ENCODE data around the gene SHCBP1L.
"Not testable (repeated sequence)": the region's sequence is repeated elsewhere in the genome, so short reads cannot be mapped to it uniquely, and the experiment has no call there.

SHCBP1L gene

GRCh38 chr1:182901946-182902345, 51.0 kb downstream of the SHCBP1L start:
- not testable (repeated sequence) for FAIRE-seq

GRCh38 chr1:182897696-182898095, 55.3 kb downstream of the SHCBP1L start:
- FAIRE-seq (no peak), DNase-seq (ENCODE audit: insufficient read length, low spot score) (no peak)

More at GRCh38 chr1:182901946-182902345, 51.0 kb downstream of the SHCBP1L start:
- not testable (repeated sequence) for DNase-seq (ENCODE audit: insufficient read length, low spot score)

GRCh38 chr1:182890927-182891610, 61.9 kb downstream of the SHCBP1L start:
- DNase-seq (ENCODE audit: insufficient read length, low spot score) (no peak), FAIRE-seq (no peak)

GRCh38 chr1:182889997-182890396, 63.0 kb downstream of the SHCBP1L start:
- DNase-seq (ENCODE audit: insufficient read length, low spot score), result no peak
- FAIRE-seq, result no peak

- DNase-seq (ENCODE audit: insufficient read length, low spot score) (no peak), FAIRE-seq (no peak)
Observed at GRCh38 chr1:182888736-182889531, 64.0 kb downstream of the SHCBP1L start.

- FAIRE-seq, result no peak
Observed at GRCh38 chr1:182886985-182887384, 66.0 kb downstream of the SHCBP1L start.

GRCh38 chr1:182885591-182885990, 67.4 kb downstream of the SHCBP1L start:
- DNase-seq (ENCODE audit: insufficient read length, low spot score), result no peak
- FAIRE-seq, result no peak

More at GRCh38 chr1:182886985-182887384, 66.0 kb downstream of the SHCBP1L start:
- DNase-seq (ENCODE audit: insufficient read length, low spot score), result no peak

- FAIRE-seq (no peak), DNase-seq (ENCODE audit: insufficient read length, low spot score) (no peak)
Observed at GRCh38 chr1:182884872-182885271, 68.1 kb downstream of the SHCBP1L start.

- no peak for DNase-seq (ENCODE audit: insufficient read length, low spot score)
- FAIRE-seq, result no peak
Observed at GRCh38 chr1:182877842-182878241, 75.1 kb downstream of the SHCBP1L start.

GRCh38 chr1:182877331-182877730, 75.6 kb downstream of the SHCBP1L start:
- FAIRE-seq, result no peak
- no peak for DNase-seq (ENCODE audit: insufficient read length, low spot score)

- DNase-seq (ENCODE audit: insufficient read length, low spot score) (no peak), FAIRE-seq (no peak)
Observed at GRCh38 chr1:182875889-182876288, 77.1 kb downstream of the SHCBP1L start.

GRCh38 chr1:182872881-182873280, 80.1 kb downstream of the SHCBP1L start:
- FAIRE-seq (no peak), DNase-seq (ENCODE audit: insufficient read length, low spot score) (no peak)

- FAIRE-seq, result no peak
- no peak for DNase-seq (ENCODE audit: insufficient read length, low spot score)
Observed at GRCh38 chr1:182869241-182869666, 83.7 kb downstream of the SHCBP1L start.

GRCh38 chr1:182867861-182868260, 85.1 kb downstream of the SHCBP1L start:
- DNase-seq (ENCODE audit: insufficient read length, low spot score), result no peak
- no peak for FAIRE-seq

GRCh38 chr1:182863940-182864339, 89.0 kb downstream of the SHCBP1L start:
- DNase-seq (ENCODE audit: insufficient read length, low spot score) (no peak), FAIRE-seq (no peak)

GRCh38 chr1:182862827-182863226, 90.1 kb downstream of the SHCBP1L start:
- DNase-seq (ENCODE audit: insufficient read length, low spot score) (no peak), FAIRE-seq (no peak)

GRCh38 chr1:182861994-182862393, 91.0 kb downstream of the SHCBP1L start:
- FAIRE-seq (no peak), DNase-seq (ENCODE audit: insufficient read length, low spot score) (no peak)

- FAIRE-seq, result no peak
- DNase-seq (ENCODE audit: insufficient read length, low spot score), result no peak
Observed at GRCh38 chr1:182860658-182861057, 92.3 kb downstream of the SHCBP1L start.

- FAIRE-seq, result no peak
- DNase-seq (ENCODE audit: insufficient read length, low spot score), result no peak
Observed at GRCh38 chr1:182857212-182857611, 95.8 kb downstream of the SHCBP1L start.

GRCh38 chr1:182855911-182856310, 97.1 kb downstream of the SHCBP1L start:
- FAIRE-seq (no peak), DNase-seq (ENCODE audit: insufficient read length, low spot score) (no peak)

- no peak for FAIRE-seq
Observed at GRCh38 chr1:182851825-182852224, 101.1 kb downstream of the SHCBP1L start.

GRCh38 chr1:182850319-182850718, 102.6 kb downstream of the SHCBP1L start:
- DNase-seq (ENCODE audit: insufficient read length, low spot score), result no peak
- FAIRE-seq, result no peak

More at GRCh38 chr1:182851825-182852224, 101.1 kb downstream of the SHCBP1L start:
- DNase-seq (ENCODE audit: insufficient read length, low spot score), result no peak
